A549 treated with AZD9567 at 1 μM for 4 hours (cell line): ENCODE results near the gene DUSP15. TPM values are rescaled to one million over a fixed set of nuclear protein-coding genes. Genes with fewer than 3 reads are reported as not detected.

ENCODE experiments used
- total RNA-seq: library from RNA; stranded (reverse); fragments of 200-300 nt; extraction: Qiagen RNA extraction; gene quantifications from 5 replicates; pipeline ENCODE4 v1.2.3, GENCODE V29; 2022; ENCODE audit not compliant: insufficient read depth

DUSP15 gene
- total RNA-seq, result 0.73 to 1.0 TPM (median 0.88 TPM) in 4 of 5 replicates, not detected in the other

GRCh38 chr20:31869942-31870725, at the start of gene DUSP15, which contains the start of gene TTLL9:
Gene DUSP15, minus strand, starts transcription at chr20:31870527. Its CDS starts 190 bp downstream, at chr20:31870337.
Gene TTLL9, plus strand, starts transcription at chr20:31870634. Its CDS starts 493 bp downstream, at chr20:31871127.

GRCh38 chr20:31845300-31845863, 24.9 kb downstream of the DUSP15 start, which contains the start of gene FOXS1:
Gene FOXS1, minus strand, starts transcription at chr20:31845604. Its CDS starts 62 bp downstream, at chr20:31845542.

GRCh38 chr20:31819083-31819784, 51.1 kb downstream of the DUSP15 start, which contains the start of gene MYLK2:
Gene MYLK2, plus strand, starts transcription at chr20:31819356. Its CDS starts 225 bp downstream, at chr20:31819581.

Other genes starting within 250 kb of the DUSP15 start
- gene COX4I2, start 232.6 kb downstream of the DUSP15 start, total RNA-seq, result not detected in 5 replicates
- 255 to 274 TPM (median 268 TPM) in 5 replicates for gene BCL2L1, start 147.7 kb downstream of the DUSP15 start, total RNA-seq
- gene TPX2, start 131.2 kb downstream of the DUSP15 start, total RNA-seq, result 91.0 to 117 TPM (median 98.2 TPM) in 5 replicates
- gene MYLK2, start 51.2 kb downstream of the DUSP15 start, total RNA-seq, result 0.37 to 1.00 TPM (median 0.52 TPM) in 4 of 5 replicates, not detected in the other
- 0.12 to 0.47 TPM (median 0.29 TPM) in 4 of 5 replicates, not detected in the other for gene FOXS1, start 24.9 kb downstream of the DUSP15 start, total RNA-seq
- 0.03 to 0.15 TPM (median 0.11 TPM) in 4 of 5 replicates, not detected in the other for gene TTLL9, start 107 bp upstream of the DUSP15 start, total RNA-seq
- 30.6 to 37.3 TPM (median 34.6 TPM) in 5 replicates for gene PDRG1, start 81.5 kb upstream of the DUSP15 start, total RNA-seq
- 0.01 TPM in 4 of 5 replicates, not detected in the other for gene XKR7, start 97.6 kb upstream of the DUSP15 start, total RNA-seq
- 0.36 to 0.63 TPM (median 0.50 TPM) in 4 of 5 replicates, not detected in the other for gene CCM2L, start 139.9 kb upstream of the DUSP15 start, total RNA-seq
- gene HCK, start 181.7 kb upstream of the DUSP15 start, total RNA-seq, result 0.03 to 0.09 TPM (median 0.09 TPM) in 4 of 5 replicates, not detected in the other
- gene TM9SF4, start 239.2 kb upstream of the DUSP15 start, total RNA-seq, result 34.5 to 36.8 TPM (median 36.2 TPM) in 5 replicates